GM12801 (cell line): ENCODE results near the gene NFAM1.

Experiments
- CTCF ChIP-seq: IDR thresholded peaks from one replicate; pipeline ENCODE4 v1.5.1; 2011; ENCODE audit warnings: control low read depth; ENCODE audit not compliant: insufficient read length; ENCODE audit errors: extremely low read depth

Gene NFAM1

GRCh38 chr22:42371501-42371900, 60.7 kb downstream of the NFAM1 start:
- no peak for TF ChIP-seq CTCF

GRCh38 chr22:42371099-42371498, 61.1 kb downstream of the NFAM1 start:
- no peak for TF ChIP-seq CTCF

DNA sequence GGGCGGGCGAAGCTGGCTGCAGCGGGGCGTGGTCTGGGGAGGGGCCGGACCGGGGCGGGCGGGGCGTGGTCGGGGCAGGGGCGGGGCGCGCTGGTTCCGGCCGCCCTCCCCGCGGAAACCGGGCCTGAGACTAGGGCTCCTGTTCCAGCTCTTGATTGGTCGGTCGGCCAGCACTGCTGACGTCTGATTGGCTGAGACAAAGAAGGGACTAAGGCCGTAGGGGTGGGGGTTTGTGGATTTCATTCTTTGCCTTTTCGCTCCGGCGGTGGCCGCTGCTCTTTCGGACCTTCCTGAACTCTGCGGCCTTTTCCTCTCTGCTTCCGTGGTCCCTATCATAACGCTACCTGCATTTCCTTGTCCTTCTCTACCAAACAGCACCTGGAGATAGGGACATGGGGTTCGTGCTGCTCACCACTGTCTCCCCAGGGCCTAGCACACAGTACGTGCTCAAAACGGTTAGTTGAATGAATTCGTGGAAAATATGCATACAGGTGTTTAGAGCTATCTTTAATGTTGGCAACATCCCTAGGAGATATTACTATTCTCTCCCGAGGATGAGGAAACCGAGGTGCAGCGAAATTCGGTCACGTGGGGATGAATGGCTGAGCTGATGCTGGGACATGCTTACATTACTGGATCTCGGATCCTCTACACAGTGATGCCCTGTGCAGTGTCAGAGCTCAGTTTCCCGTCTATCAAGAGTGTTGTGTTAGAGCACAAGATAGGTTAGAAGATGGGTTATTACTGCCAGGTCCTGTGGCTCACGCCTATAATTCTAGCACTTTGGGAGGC, 62.8 kb downstream of the NFAM1 start:
- no peak for TF ChIP-seq CTCF

DNA sequence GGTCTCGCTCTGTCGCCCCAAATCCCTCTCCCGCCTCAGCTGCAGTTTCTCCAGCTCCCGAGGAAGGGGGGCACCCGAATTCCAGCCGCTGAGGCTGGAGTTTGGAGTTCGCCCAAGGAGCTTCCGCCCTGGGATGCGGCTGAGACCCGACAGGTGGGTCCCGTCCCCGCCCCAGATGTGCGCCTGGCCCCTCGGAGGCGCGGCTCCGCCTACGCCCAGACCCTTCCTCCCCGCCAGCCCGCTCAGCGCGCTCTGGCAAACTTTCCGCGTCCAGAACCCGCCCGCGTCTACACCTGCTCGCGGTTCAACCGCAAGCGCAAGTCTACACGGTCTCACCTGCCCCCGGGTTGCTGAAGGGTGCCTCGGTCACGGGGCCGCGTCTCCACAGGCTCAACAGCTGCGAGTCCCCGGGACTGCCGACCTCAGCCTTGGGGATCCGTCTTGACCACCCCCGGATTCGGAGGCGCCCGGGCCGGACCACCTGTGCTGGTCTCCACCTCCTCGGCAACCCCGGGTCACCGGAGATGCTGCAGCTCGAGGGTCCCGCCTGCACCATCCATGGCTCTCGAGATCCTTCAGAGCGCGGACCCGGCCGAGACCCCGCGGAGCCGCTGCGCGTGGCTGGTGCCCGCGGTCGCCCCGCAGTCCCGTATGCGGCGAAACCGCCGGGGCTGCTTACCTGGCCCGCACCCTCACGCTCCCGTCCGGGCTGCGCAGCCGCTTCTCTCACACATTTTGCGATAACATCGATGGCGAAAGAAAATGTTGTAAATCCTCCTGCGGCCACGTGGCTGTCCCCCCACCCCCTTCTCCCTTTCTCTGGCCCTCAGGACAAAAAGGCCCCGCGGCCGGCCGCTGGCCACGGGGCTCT, 63.6 kb downstream of the NFAM1 start:
- TF ChIP-seq CTCF = no peak

- TF ChIP-seq CTCF = no peak
Measured at GRCh38 chr22:42367980-42368378, 64.2 kb downstream of the NFAM1 start.

DNA sequence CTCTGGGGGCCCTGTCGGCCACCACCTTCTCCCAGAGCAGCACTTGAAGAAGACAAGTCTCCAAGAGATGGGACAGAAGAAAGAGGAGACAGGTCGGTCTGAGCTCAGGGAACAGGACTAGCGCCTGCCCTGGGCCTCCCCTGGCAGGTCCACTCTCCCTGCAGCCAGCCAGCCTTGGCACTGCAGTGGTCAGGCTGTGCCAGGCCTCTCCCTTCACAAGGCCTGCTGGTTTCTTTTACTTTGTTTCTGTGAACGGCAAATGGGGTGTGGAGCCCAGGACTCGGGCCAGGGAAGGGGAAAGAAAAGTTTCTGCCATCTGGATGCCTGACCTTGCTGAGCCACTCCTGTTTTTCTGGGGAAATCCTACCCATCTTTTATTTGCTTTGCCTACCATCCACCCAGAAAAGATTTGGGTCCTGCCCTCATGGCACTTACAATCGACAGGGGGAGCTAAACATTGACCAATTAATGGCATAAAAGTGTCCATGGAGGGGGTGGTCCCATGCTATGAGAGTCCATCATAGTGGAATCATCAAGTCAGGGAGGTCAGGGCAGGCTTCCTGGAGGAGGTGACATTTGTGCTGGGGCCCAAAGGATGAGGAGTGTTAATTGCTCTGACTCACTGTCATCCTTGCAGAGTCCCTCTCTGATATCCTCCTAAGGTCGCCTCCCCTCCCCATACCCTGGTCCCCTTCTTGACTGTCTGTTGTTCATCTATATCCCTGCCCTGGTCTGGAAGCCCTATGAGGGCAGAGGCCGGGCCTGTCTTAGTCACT, 65.2 kb downstream of the NFAM1 start:
- TF ChIP-seq CTCF = no peak

GRCh38 chr22:42365942-42366695, 66.1 kb downstream of the NFAM1 start:
- TF ChIP-seq CTCF = no peak
